Muscle of back (tissue), 11 donors: ENCODE measurements around the gene SLMAP. TPM values are rescaled to one million over a fixed set of nuclear protein-coding genes. Genes with fewer than 3 reads are reported as not detected.
A peak's percentile ranks its signal among the peaks of the same experiment; 100 is the strongest.

Source experiments
- DNase-seq, 3 donors: peaks; one replicate each; pipeline versions ENCODE4 v3.0.0 to v3.0.0-alpha.2; 2013
- polyA plus RNA-seq, 10 donors: library from polyadenylated mRNA; unstranded; fragments of 120-200 nt; gene quantifications; one replicate each; pipeline ENCODE4 v1.2.1, GENCODE V29; 2013; ENCODE audit not compliant: insufficient read length in 10 of 10

SLMAP gene
- polyA plus RNA-seq, 10 donors, result 42.2 to 103 (median 63.5) TPM

- no peak for DNase-seq
These were observed 204.0 kb downstream of the SLMAP start for GRCh38 chr3:57960174-57960505.

GRCh38 chr3:57961177-57961827, 205.2 kb downstream of the SLMAP start:
- no peak for DNase-seq

- DNase-seq, result peak in 1 of 3 donors; percentile 42
These were observed 205.8 kb downstream of the SLMAP start for GRCh38 chr3:57961828-57962447.

DNA sequence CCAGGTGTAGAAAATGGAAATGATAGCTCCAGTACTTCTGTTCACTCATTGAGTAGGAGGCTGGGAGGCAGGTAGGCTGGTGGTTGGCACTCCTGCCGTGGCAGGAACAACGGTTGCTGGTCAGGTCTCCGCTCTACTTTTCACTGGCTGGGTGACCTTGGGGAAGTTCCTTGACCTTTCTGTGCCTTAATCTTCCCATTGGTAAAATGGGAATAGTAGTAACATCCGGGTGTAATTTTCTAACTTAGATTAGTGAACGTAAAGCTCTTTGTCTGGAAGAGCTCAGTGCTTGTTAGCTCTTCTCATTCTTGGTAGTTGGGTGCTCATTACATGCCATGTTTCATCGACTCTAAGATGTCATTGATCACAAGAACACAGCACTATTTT, 206.3 kb downstream of the SLMAP start:
- DNase-seq, result no peak

DNA sequence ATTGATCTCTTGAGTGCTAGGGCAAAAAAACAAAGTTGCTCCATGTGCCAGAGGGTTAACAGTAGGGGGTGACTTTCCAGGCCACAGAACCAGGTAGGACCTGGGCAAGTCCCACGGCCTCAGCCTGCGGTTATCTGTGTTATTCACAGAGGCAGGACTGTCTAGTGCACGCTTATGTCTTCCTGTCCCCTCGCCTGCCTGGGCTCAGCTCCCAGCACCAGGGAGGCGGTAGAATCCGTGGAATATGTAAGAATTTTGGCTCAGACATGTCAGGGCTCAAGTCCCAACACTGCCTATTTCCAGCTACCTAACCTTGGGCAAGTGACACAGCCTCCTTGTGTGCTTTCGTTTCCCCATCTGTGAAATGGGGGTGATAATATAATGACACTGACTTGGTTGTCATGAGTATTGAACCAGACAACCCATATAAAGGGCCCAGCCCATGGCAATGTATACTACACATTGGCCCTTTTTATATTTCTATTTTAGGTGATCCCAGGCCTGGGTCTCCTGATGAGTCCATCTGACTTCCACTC, 207.8 kb downstream of the SLMAP start:
- no peak for DNase-seq

DNA sequence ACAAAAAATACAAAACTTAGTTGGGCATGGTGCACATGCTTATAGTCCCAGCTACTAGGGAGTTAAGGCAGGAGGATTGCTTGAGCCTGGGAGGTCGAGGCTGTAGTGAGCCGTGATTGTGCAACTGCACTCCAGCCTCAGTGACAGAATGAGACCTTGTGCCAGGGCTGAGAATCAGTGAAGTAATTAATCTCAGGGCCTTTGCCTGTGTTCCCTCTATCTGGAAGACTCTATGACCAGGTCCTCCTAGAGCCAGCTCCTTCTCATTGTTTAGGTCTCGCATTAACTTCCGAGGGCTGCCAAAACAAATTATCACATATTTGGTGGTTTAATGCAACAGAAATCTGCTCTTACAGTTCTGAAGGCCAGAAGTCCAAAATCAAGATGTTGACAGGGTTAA, 210.7 kb downstream of the SLMAP start:
- no peak for DNase-seq

DNA sequence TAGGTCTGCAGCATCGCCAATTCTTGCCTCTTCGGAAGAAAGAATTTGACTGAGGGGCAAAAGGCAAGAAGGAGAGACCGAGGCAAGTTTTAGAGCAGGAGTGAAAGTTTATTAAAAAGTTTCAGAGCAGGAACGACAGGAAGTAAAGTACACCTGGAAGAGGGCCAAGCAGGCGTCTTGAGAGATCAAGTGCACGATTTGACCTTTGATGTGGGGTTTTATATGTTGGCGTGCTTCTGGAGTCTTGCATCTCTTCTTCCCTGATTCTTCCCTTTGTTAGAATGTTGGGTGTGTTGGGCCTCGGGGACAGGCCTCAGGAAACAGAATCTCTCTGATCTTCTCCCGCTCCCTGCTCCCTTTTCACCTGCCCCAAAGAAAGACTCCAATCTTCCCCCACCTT, 211.5 kb downstream of the SLMAP start:
- no peak for DNase-seq

GRCh38 chr3:57968501-57968900, 212.4 kb downstream of the SLMAP start:
- no peak for DNase-seq

DNA sequence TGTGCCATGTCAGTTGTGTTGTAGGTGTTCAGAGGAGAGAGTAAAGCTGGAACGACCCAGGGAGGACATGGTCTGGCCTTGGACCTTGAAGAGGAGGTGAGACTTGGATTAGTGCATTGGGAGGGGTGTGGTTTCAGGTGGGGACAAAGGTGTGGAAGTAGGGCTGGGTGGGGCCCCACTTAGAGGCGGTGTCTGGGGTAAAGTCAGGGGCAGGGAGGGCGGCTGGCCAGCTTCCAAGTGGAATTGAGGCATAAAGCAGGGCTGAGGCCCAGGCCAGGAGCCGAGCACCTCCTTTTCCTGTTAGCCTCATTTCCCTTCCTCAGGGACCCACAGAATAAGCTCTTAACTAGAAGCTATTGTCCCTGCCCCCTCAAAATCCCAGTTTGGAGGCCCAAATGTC, 215.9 kb downstream of the SLMAP start:
- DNase-seq, result no peak

DNA sequence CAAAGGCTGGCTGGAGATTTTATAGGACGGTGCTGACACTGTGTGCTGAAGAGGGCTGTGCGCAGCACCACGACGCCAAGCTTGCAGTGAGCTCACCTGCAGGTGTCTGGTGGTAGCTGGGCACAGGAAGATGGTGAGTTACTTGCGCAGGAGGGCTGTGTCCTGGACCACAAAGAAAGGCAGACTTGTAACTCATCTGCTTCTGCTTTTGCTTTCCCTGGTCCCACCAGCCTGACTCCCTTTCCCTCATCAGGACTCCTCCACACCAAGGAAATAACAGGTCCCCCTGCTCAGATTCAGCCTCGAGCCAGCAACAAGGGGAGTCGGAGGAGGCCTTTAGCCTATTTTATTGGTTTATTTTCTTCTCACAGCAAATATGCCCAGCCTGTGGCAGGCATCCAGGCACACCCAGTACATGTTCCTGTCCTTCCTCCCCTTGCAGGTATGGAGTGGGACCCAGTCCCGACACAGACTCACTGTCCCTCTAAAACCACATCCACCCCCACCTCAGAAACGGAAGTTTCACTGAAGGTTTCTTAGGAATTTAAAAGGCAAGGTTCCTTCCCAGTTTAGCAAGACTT, 216.5 kb downstream of the SLMAP start:
- no peak for DNase-seq

GRCh38 chr3:57973715-57974477, 217.8 kb downstream of the SLMAP start:
- DNase-seq, result no peak

DNA sequence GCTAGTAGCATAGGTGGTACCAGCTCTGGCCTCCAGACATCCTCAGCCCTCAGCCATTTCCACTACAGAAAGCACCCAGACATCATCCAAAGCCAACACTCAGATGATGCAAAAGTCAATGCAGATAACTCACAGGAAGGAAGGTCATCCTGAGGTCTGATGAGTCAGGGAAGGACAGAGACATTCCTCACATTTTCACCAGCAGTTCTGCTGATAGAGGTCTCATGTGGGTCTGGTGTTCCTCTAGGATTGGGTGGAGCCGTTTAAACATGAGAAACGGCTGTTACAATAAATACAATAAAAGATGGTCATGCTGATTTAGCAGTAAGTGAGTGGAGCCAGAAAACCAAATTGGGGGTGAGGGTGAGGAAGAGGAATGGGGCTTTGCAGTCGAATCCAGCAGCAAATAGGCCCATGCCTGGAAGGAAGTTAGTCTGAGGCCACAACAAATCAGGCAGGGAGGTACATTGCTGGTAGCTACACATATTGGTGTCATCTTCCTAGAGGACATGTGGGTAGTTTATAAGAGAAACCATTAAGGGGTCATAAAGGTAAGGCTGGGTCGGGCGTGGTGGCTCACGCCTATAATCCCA, 218.8 kb downstream of the SLMAP start:
- peak in 2 of 3 donors; percentile 52 to 96 for DNase-seq

- no peak for DNase-seq
These were observed 221.7 kb downstream of the SLMAP start for GRCh38 chr3:57977818-57978235.

DNA sequence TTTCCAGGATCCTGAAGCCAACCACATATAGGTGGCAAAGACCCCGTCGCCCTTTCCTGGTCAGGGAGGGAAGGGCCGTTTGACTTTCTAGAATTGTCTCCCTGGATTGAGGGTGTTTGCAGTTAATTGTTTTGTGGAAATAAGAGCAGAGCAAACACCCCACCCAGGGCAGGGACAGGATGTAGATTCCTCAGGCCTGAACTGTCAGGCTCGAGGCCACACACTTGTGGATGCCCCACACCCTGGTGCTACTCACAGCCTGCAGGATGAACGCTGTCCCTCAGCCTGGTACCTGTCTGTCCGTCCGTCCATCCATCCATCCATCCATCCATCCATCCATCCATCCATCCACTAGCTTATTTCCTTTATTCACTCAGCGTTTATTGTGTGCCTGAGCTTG, 222.2 kb downstream of the SLMAP start:
- DNase-seq, result no peak

Other genes starting within 250 kb of the SLMAP start
- under 1 TPM; 0.22 to 0.67 (median 0.51) TPM for gene DNAH12, start 212.0 kb upstream of the SLMAP start, polyA plus RNA-seq
- 1 to 10 TPM; 7.0 to 9.5 (median 8.5) TPM for gene PDE12, start 200.0 kb upstream of the SLMAP start, polyA plus RNA-seq
- 100 to 1,000 TPM; 175 to 249 (median 192) TPM for gene ARF4, start 159.0 kb upstream of the SLMAP start, polyA plus RNA-seq
- gene DENND6A, start 63.2 kb upstream of the SLMAP start, polyA plus RNA-seq, result 10 to 100 TPM; 13.3 to 20.2 (median 16.4) TPM